ENCODE measurements around the gene NTHL1. TPM values are rescaled to one million over a fixed set of nuclear protein-coding genes. Genes with fewer than 3 reads are reported as not detected.

NTHL1 gene
- total and polyA plus RNA-seq, 2 of the 4 experiments (the other 2 are of a cell fraction), result 22.8 to 28.0 TPM

GRCh38 chr16:1997494-1998359 lies 49.9 kb downstream of the NTHL1 start:
- peaks cover 31% of the 10 kb centered on the region for H3K9me1 ChIP-seq (ENCODE audit: insufficient read depth, low read length)
- H3K4me1 ChIP-seq (ENCODE audit: control insufficient read depth, insufficient read depth, low read length), result peaks cover 21% of the 10 kb centered on the region
- POLR2A ChIA-PET (ENCODE audit: unreplicated experiment), result no interaction called here
- H2AFZ ChIP-seq (replicated peaks; ENCODE audit: low read length, poor library complexity), result no peak overlapping the region
- H3K27ac ChIP-seq (ENCODE audit: insufficient read depth, low read length), result peak overlapping the region; percentile 88
- in situ Hi-C loops (cut with MboI; ENCODE audit: low sequenced_read_pairs) (no loop called here), dilution Hi-C loops (cut with HindIII; ENCODE audit: low sequenced_read_pairs, unreplicated experiment) (no loop called here), intact Hi-C loops (cut with micrococcal nuclease) (no loop called here)
- WGBS, 2 experiments (ENCODE audit: extremely low coverage in 2 of 2, insufficient read length in 1 of 2), result 84% methylated on average over 14 of the region's 26 CpGs; no CpG with 5 or more reads in 1 of the 2 experiments
- TSS peak; percentile 56 for BruUV-seq (replicated peaks)
- H2AK5ac ChIP-seq (ENCODE audit: low read depth, low read length), result peak overlapping the region; percentile 85; the same call in 1 of the 2 replicates
- H3K14ac ChIP-seq (replicated peaks; ENCODE audit: low read depth, low read length), result peak overlapping the region; percentile 71
- H3K23ac ChIP-seq (ENCODE audit: low read depth, low read length), result peak overlapping the region; percentile 79; the same call in 1 of the 2 replicates
- H3K79me1 ChIP-seq (ENCODE audit: low read depth in 1 of 2, low read length in 2 of 2), result peaks cover 5 to 49% of the 10 kb centered on the region in 2 experiments; a peak in 3 of 4 replicates
- no peak overlapping the region for H2BK15ac ChIP-seq (ENCODE audit: low read depth, low read length)
- peak overlapping the region; percentile 76 for H2BK120ac ChIP-seq (ENCODE audit: low read depth, low read length)
- peak overlapping the region; percentile 52; the same call in 1 of the 2 replicates for H2BK20ac ChIP-seq (ENCODE audit: low read depth, low read length)
- CTCF ChIA-PET, result no interaction called here
- H3K4me3 ChIP-seq (ENCODE audit: insufficient read depth, low read depth, low read length), result no peak overlapping the region
- H3K27me3 ChIP-seq (ENCODE audit: control insufficient read depth, insufficient read depth, low read length), result no peaks in the 10 kb centered on the region
- H3K18ac ChIP-seq (ENCODE audit: low read depth, low read length), result peak overlapping the region; percentile 70
- H4K8ac ChIP-seq (ENCODE audit: low read depth in 2 of 2, low read length in 2 of 2), result peak overlapping the region in 1 of 2 experiments; percentile 42; a peak in 2 of 4 replicates
- peak overlapping the region; percentile 62; the same call in 1 of the 2 replicates for H4K91ac ChIP-seq (ENCODE audit: insufficient read depth, low read depth, low read length)
- TF ChIP-seq MAFK (IDR thresholded peaks at IDR 0.05; ENCODE audit: low read depth, low read length) (no peak), ELK1 (IDR thresholded peaks at IDR 0.05; ENCODE audit: borderline replicate concordance, low read depth, low read length) (no peak)
- no peaks in the 10 kb centered on the region for H3K9me3 ChIP-seq (ENCODE audit: control insufficient read depth, insufficient read depth, low read length)
- peaks cover 45% of the 10 kb centered on the region for H3K36me3 ChIP-seq (ENCODE audit: control insufficient read depth, insufficient read depth, low read length)
- peak overlapping the region; percentile 0; the same call in 1 of the 2 replicates for H3K56ac ChIP-seq (ENCODE audit: extremely low read depth, insufficient read depth, low read length)
- H3K4me2 ChIP-seq (ENCODE audit: low read depth, low read length), result peak overlapping the region; percentile 57
- no peak overlapping the region for H2AK9ac ChIP-seq (replicated peaks; ENCODE audit: low read depth, low read length, poor library complexity)
- peak overlapping the region; percentile 76 for H4K5ac ChIP-seq (ENCODE audit: low read depth, low read length)
- peaks cover 26% of the 10 kb centered on the region for H4K20me1 ChIP-seq (ENCODE audit: insufficient read depth, low read length)
- peak overlapping the region; percentile 86 for H3K4ac ChIP-seq (ENCODE audit: low read depth, low read length)
- peak overlapping the region; percentile 96 for H2BK5ac ChIP-seq (ENCODE audit: low read depth, low read length, poor library complexity, severe bottlenecking)
- peak; percentile 75 for DNase-seq
- 0 out of 2 replicates have a peak overlapping the region, but pooled peaks have one; percentile 13 for H3K9ac ChIP-seq (ENCODE audit: low read depth, low read length)
- peak; percentile 82 for ATAC-seq (ENCODE audit: low read depth)
